D341Med (cell line): Measurements from ENCODE around the gene PSMA8.
"Not testable (repeated sequence)": the region's sequence is repeated elsewhere in the genome, so short reads cannot be mapped to it uniquely, and the experiment has no call there.

Source experiments
- DNase-seq: peaks from one replicate; pipeline ENCODE4 v3.0.0; 2012; ENCODE audit warnings: low spot score

The PSMA8 gene

GRCh38 chr18:26133652-26134051 is at the start of gene PSMA8:
TSS of gene PSMA8 (plus strand) at chr18:26133869. CDS start at chr18:26133966, 97 bp downstream.
- DNase-seq = peak; percentile 30

GRCh38 chr18:26085056-26085455 is 48.6 kb upstream of the PSMA8 start:
- no peak for DNase-seq

- no peak for DNase-seq
Measured at GRCh38 chr18:26086959-26087358, 46.7 kb upstream of the PSMA8 start.

GRCh38 chr18:26088487-26088886 is 45.2 kb upstream of the PSMA8 start:
- no peak for DNase-seq

- DNase-seq = peak; percentile 22
Measured at GRCh38 chr18:26089293-26090129, 44.2 kb upstream of the PSMA8 start.

GRCh38 chr18:26090130-26091046 is 43.3 kb upstream of the PSMA8 start, which contains the start of gene SS18:
TSS of gene SS18 (minus strand) at chr18:26090613. CDS start at chr18:26090569, 44 bp downstream.
- DNase-seq = peak; percentile 97

GRCh38 chr18:26091047-26091630 is 42.5 kb upstream of the PSMA8 start:
- DNase-seq = no peak

GRCh38 chr18:26096852-26097251 is 36.8 kb upstream of the PSMA8 start:
- no peak for DNase-seq

GRCh38 chr18:26097563-26097962 is 36.1 kb upstream of the PSMA8 start:
- DNase-seq = no peak

GRCh38 chr18:26103579-26103978 is 30.1 kb upstream of the PSMA8 start:
- peak; percentile 60 for DNase-seq

GRCh38 chr18:26104035-26104434 is 29.6 kb upstream of the PSMA8 start:
- peak; percentile 17 for DNase-seq

GRCh38 chr18:26119246-26119645 is 14.4 kb upstream of the PSMA8 start:
- DNase-seq = no peak

GRCh38 chr18:26121476-26121875 is 12.2 kb upstream of the PSMA8 start:
- no peak for DNase-seq

GRCh38 chr18:26121994-26122393 is 11.7 kb upstream of the PSMA8 start:
- DNase-seq = not testable (repeated sequence)

- no peak for DNase-seq
Measured at GRCh38 chr18:26127786-26128185, 5.9 kb upstream of the PSMA8 start.

- not testable (repeated sequence) for DNase-seq
Measured at GRCh38 chr18:26128192-26128591, 5.5 kb upstream of the PSMA8 start.

- no peak for DNase-seq
Measured at GRCh38 chr18:26134107-26134506, 438 bp downstream of the PSMA8 start.

- no peak for DNase-seq
Measured at GRCh38 chr18:26135548-26135947, 1.9 kb downstream of the PSMA8 start.

- no peak for DNase-seq
Measured at GRCh38 chr18:26157326-26157725, 23.7 kb downstream of the PSMA8 start.

- peak; percentile 32 for DNase-seq
Measured at GRCh38 chr18:26159353-26159752, 25.7 kb downstream of the PSMA8 start.

GRCh38 chr18:26164571-26164970 is 30.9 kb downstream of the PSMA8 start:
- no peak for DNase-seq

- not testable (repeated sequence) for DNase-seq
Measured at GRCh38 chr18:26167592-26167991, 33.9 kb downstream of the PSMA8 start.
